HEK293 (cell line): ENCODE measurements around the gene KREMEN1.

Experiments used
- CTCF ChIA-PET: fragments of 350-600 bp; formaldehyde crosslinking; extraction: SDS; loops from one replicate; lab custom pipeline; 2021; ENCODE audit warnings: antibody characterized with exemption; lab: Yijun Ruan, JAX
- POLR2A ChIA-PET: fragments of 300-600 bp; formaldehyde crosslinking; extraction: SDS; loops from one replicate; lab custom pipeline; 2020; ENCODE audit warnings: antibody characterized with exemption, inconsistent platforms; lab: Yijun Ruan, JAX
- H3K27ac ChIP-seq: fragments of 200-500 bp; sonication (Bioruptor generic); 2 replicates; pipeline ENCODE4 v1.5.1; 2014; ENCODE audit warnings: low read depth, low read length, control low read depth, inconsistent platforms; ENCODE audit errors: extremely low read depth
- H3K36me3 ChIP-seq, 2 experiments: fragments of 200-500 bp in 1 of 2; sonication (Bioruptor generic) in 1 of 2; 1 replicate in 1 of 2; 2 replicates in 1 of 2; pipeline ENCODE4 v1.5.1; 2014 to 2017; ENCODE audit warnings: inconsistent platforms in 2 of 2, low read length in 2 of 2; ENCODE audit not compliant: control insufficient read depth in 2 of 2, insufficient read depth in 1 of 2
- H3K4me1 ChIP-seq: fragments of 200-500 bp; sonication (Bioruptor generic); 2 replicates; pipeline ENCODE4 v1.5.1; 2014; ENCODE audit warnings: mild to moderate bottlenecking, low read length, inconsistent platforms; ENCODE audit not compliant: control insufficient read depth, insufficient read depth
- H3K4me3 ChIP-seq: 2 replicates; pipeline ENCODE4 v1.5.1; 2011; ENCODE audit warnings: low read depth, mild to moderate bottlenecking, control low read depth, low read length, moderate library complexity
- H3K9me3 ChIP-seq: fragments of 200-500 bp; sonication (Bioruptor generic); 2 replicates; pipeline ENCODE4 v1.5.1; 2014; ENCODE audit warnings: low read depth, low read length, inconsistent platforms; ENCODE audit not compliant: control insufficient read depth, insufficient read depth
- GLIS2 ChIP-seq: fragments of 450-650 bp; formaldehyde crosslinking; IDR thresholded peaks from 2 replicates; pipeline ENCODE4 v1.5.1; 2016; ENCODE audit warnings: missing biosample characterization, missing genetic modification characterization
- PATZ1 ChIP-seq: fragments of 450-650 bp; formaldehyde crosslinking; IDR thresholded peaks from 2 replicates; pipeline ENCODE4 v1.5.1; 2016; ENCODE audit warnings: missing biosample characterization, missing genetic modification characterization
- REST ChIP-seq: fragments of 450-650 bp; formaldehyde crosslinking; IDR thresholded peaks from 2 replicates; pipeline ENCODE4 v1.5.1; 2016; ENCODE audit warnings: missing biosample characterization, missing genetic modification characterization
- TCF7L2 ChIP-seq: IDR thresholded peaks from 2 replicates; pipeline ENCODE4 v1.6.1; 2011; ENCODE audit warnings: low read depth, mild to moderate bottlenecking, inconsistent platforms, low read length, moderate library complexity, borderline replicate concordance
- ZBTB1 ChIP-seq: fragments of 450-650 bp; formaldehyde crosslinking; IDR thresholded peaks from 2 replicates; pipeline ENCODE4 v1.5.1; 2016; ENCODE audit warnings: missing biosample characterization, missing genetic modification characterization
- ZBTB20 ChIP-seq: fragments of 450-650 bp; formaldehyde crosslinking; IDR thresholded peaks from 2 replicates; pipeline ENCODE4 v1.5.1; 2016; ENCODE audit warnings: missing biosample characterization, missing genetic modification characterization
- ZNF48 ChIP-seq: fragments of 450-650 bp; formaldehyde crosslinking; IDR thresholded peaks from 2 replicates; pipeline ENCODE4 v1.5.1; 2016; ENCODE audit warnings: missing biosample characterization, missing genetic modification characterization
- ZNF514 ChIP-seq: fragments of 450-650 bp; formaldehyde crosslinking; IDR thresholded peaks from 2 replicates; pipeline ENCODE4 v1.5.1; 2016; ENCODE audit warnings: missing biosample characterization, missing genetic modification characterization
- ZNF621 ChIP-seq: fragments of 450-650 bp; formaldehyde crosslinking; IDR thresholded peaks from 2 replicates; pipeline ENCODE4 v1.5.1; 2017; ENCODE audit warnings: missing biosample characterization, missing genetic modification characterization
- ZNF623 ChIP-seq: fragments of 450-650 bp; formaldehyde crosslinking; IDR thresholded peaks from 2 replicates; pipeline ENCODE4 v1.5.1; 2016; ENCODE audit warnings: missing biosample characterization, missing genetic modification characterization
- ZNF664 ChIP-seq: fragments of 450-650 bp; formaldehyde crosslinking; IDR thresholded peaks from 2 replicates; pipeline ENCODE4 v1.5.1; 2016; ENCODE audit warnings: missing biosample characterization, missing genetic modification characterization
- ZNF747 ChIP-seq: fragments of 450-650 bp; formaldehyde crosslinking; IDR thresholded peaks from 2 replicates; pipeline ENCODE4 v1.5.1; 2016; ENCODE audit warnings: missing biosample characterization, missing genetic modification characterization
- ZNF768 ChIP-seq: fragments of 450-650 bp; formaldehyde crosslinking; IDR thresholded peaks from 2 replicates; pipeline ENCODE4 v1.5.1; 2018; ENCODE audit warnings: missing biosample characterization, mild to moderate bottlenecking, missing genetic modification characterization
- ZSCAN30 ChIP-seq: fragments of 450-650 bp; IDR thresholded peaks from 2 replicates; pipeline ENCODE4 v1.5.1; 2018; ENCODE audit warnings: missing biosample characterization, mild to moderate bottlenecking, missing genetic modification characterization, moderate library complexity
- TF ChIP-seq, protein P1 (sequence below): fragments of 450-650 bp; formaldehyde crosslinking; IDR thresholded peaks from 2 replicates; pipeline ENCODE4 v1.5.1; 2016; ENCODE audit warnings: missing biosample characterization, missing genetic modification characterization

The KREMEN1 gene

DNA sequence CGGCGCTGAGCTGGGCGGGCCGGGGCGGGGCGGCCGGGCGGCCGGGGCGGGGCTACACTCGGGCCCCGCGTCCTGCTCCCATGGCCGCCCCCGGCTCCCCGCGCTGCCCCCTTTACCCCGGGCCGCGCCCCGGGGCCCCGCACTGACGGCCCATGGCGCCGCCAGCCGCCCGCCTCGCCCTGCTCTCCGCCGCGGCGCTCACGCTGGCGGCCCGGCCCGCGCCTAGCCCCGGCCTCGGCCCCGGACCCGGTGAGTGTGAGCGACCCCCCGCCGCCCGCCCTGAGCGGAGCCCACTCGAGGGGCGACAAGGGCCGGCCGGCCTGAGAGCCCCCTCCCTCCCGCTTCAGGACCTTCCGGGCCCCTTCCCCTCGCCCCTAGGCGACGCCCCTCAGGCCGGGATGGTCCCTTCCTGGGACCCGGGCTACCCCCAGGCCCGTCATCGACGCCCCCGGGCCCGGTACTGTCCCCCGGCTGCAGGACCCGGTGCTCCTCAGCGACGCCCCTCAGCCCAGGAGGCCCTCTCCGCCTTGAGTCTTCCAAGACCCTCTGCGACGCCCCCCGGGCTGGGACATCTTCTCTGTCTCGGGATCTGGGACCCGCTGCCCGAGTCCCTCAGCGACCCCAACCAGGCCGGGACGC, at the start of gene KREMEN1:
Gene KREMEN1 (plus strand): TSS at position 57 of the 639 bp plus-strand sequence. CDS start 96 bp downstream, at position 153.
- H3K27ac ChIP-seq = peak within 1 kb of the TSS; percentile 63; the same call in 1 of the 2 replicates
- POLR2A ChIA-PET = interaction anchor here (0.9 to 1.4 kb wide), 4 partner anchors 10 to 191 kb away, joined by 3 to 4 read pairs (median 4); no protein-coding TSS in a partner anchor
- H3K4me1 ChIP-seq = no peaks in the 10 kb centered on the region; the same call in 1 of the 2 replicates
- H3K36me3 ChIP-seq = no peaks in the 10 kb centered on the region; a peak in 1 of 3 replicates
- no peaks in the 10 kb centered on the region for H3K9me3 ChIP-seq
- CTCF ChIA-PET = interaction anchor here (0.6 to 1.5 kb wide), 3 partner anchors 32 to 81 kb away, joined by 3 to 6 read pairs (median 5); no protein-coding TSS in a partner anchor
- peak within 1 kb of the TSS; percentile 65 for H3K4me3 ChIP-seq
- TF ChIP-seq REST (tag by site-specific recombination) = no peak
- TF ChIP-seq GLIS2 (tag by site-specific recombination) = peak; percentile 58; the same call in 1 of the 2 replicates
- peak; percentile 16; the same call in 1 of the 2 replicates for TF ChIP-seq PATZ1 (tag by site-specific recombination)
- no peak for TF ChIP-seq ZNF621 (tag by site-specific recombination)
- peak; percentile 28; the same call in 1 of the 2 replicates for TF ChIP-seq ZBTB20 (tag by site-specific recombination)
- no peak for TF ChIP-seq ZNF768 (tag by site-specific recombination)

- ChIA-PET CTCF (interaction anchor here (0.6 to 1.0 kb wide), 4 partner anchors 18 to 264 kb away, joined by 3 to 5 read pairs (median 3); no protein-coding TSS in a partner anchor), POLR2A (interaction anchor here (0.5 kb wide), 1 partner anchor 140 kb away, joined by 3 read pairs; no protein-coding TSS in a partner anchor)
These were observed 49.6 kb upstream of the KREMEN1 start for GRCh38 chr22:29023172-29023796.

DNA sequence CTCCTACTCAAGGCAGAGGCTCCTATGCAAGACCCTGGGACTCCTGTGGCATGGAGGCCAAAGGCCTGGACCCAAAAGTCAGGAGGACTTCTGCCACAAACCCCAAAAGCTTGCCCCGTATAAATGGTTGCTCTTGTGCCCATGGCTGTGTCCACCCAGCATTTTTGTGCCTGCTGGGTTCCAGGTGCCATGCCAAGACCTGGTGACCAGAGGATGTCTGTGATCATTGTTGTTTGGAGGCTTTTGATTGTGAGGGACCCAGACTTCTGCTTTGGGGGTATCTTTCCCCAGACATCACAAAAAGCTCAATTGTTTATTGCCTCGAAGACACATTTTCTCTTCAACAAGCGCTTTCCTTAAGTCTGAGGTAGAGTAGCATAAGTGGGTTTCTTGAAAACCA, 46.3 kb upstream of the KREMEN1 start:
- no peak overlapping the region for H3K4me3 ChIP-seq
- CTCF ChIA-PET = interaction anchor here (1.2 to 7.0 kb wide), 2 partner anchors 14 to 219 kb away, joined by 3 to 53 read pairs; no protein-coding TSS in a partner anchor
- H3K36me3 ChIP-seq = peaks cover 0 to 4% of the 10 kb centered on the region in 2 experiments; a peak in 1 of 3 replicates
- POLR2A ChIA-PET = no interaction called here
- peaks cover 11% of the 10 kb centered on the region for H3K4me1 ChIP-seq
- H3K27ac ChIP-seq = no peak overlapping the region
- TF ChIP-seq ZNF623 (tag by site-specific recombination) (no peak), ZNF747 (tag by site-specific recombination) (no peak), TCF7L2 (no peak), ZBTB1 (tag by site-specific recombination) (no peak), ZNF48 (tag by site-specific recombination) (no peak)
- TF ChIP-seq, protein P1, sequence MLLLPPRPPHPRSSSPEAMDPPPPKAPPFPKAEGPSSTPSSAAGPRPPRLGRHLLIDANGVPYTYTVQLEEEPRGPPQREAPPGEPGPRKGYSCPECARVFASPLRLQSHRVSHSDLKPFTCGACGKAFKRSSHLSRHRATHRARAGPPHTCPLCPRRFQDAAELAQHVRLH = no peak
- H3K9me3 ChIP-seq = no peaks in the 10 kb centered on the region

More at GRCh38 chr22:29023172-29023796, 49.6 kb upstream of the KREMEN1 start:
- Histone ChIP-seq H3K36me3 (peaks cover 0 to 4% of the 10 kb centered on the region in 2 experiments; a peak in 1 of 3 replicates), H3K9me3 (no peaks in the 10 kb centered on the region), H3K27ac (no peak overlapping the region), H3K4me3 (no peak overlapping the region), H3K4me1 (no peaks in the 10 kb centered on the region)
- TF ChIP-seq ZNF514 (tag by site-specific recombination) = no peak
- no peak for TF ChIP-seq ZSCAN30 (tag by site-specific recombination)
- TF ChIP-seq ZNF664 (tag by site-specific recombination) = no peak
